Smooth muscle cell (in vitro differentiated cells): ENCODE measurements around the gene SLC13A5. TPM values are rescaled to one million over a fixed set of nuclear protein-coding genes. Genes with fewer than 3 reads are reported as not detected.
A peak's percentile ranks its signal among the peaks of the same experiment; 100 is the strongest.

Experiments
- DNase-seq: peaks from one replicate; lab custom pipeline; 2025; ENCODE audit not compliant: unreplicated experiment; lab: John Stamatoyannopoulos, UW
- H2AFZ ChIP-seq: fragments of 200-600 bp; sonication (generic); 2 replicates; pipeline ENCODE4 v1.6.0; 2016; ENCODE audit warnings: antibody characterized with exemption, low read depth, mild to moderate bottlenecking
- H3F3A ChIP-seq: fragments of 200-600 bp; sonication (generic); 2 replicates; pipeline ENCODE4 v1.6.0; 2017; ENCODE audit warnings: antibody characterized with exemption, low read depth
- H3K27ac ChIP-seq: fragments of 200-600 bp; sonication (generic); 2 replicates; pipeline ENCODE4 v1.5.1; 2016; ENCODE audit warnings: low read depth, mild to moderate bottlenecking
- H3K27me3 ChIP-seq: fragments of 200-600 bp; sonication (generic); 2 replicates; pipeline ENCODE4 v1.6.1; 2016; ENCODE audit warnings: low read depth, mild to moderate bottlenecking
- H3K36me3 ChIP-seq: fragments of 200-600 bp; sonication (generic); 2 replicates; pipeline ENCODE4 v1.5.1; 2016; ENCODE audit warnings: low read depth
- H3K4me1 ChIP-seq: fragments of 200-600 bp; sonication (generic); 2 replicates; pipeline ENCODE4 v1.5.1; 2016; ENCODE audit warnings: low read depth
- H3K4me2 ChIP-seq: fragments of 200-600 bp; sonication (generic); 2 replicates; pipeline ENCODE4 v1.6.0; 2016; ENCODE audit warnings: mild to moderate bottlenecking
- H3K4me3 ChIP-seq: fragments of 200-600 bp; sonication (generic); 2 replicates; pipeline ENCODE4 v1.5.1; 2016; ENCODE audit warnings: mild to moderate bottlenecking
- H3K79me2 ChIP-seq: fragments of 200-600 bp; sonication (generic); 2 replicates; pipeline ENCODE4 v1.6.0; 2016; ENCODE audit warnings: low read depth, mild to moderate bottlenecking
- H3K9ac ChIP-seq: fragments of 200-600 bp; sonication (generic); 2 replicates; pipeline ENCODE4 v1.6.0; 2016; ENCODE audit warnings: low read depth
- H3K9me3 ChIP-seq: fragments of 200-600 bp; sonication (generic); replicated peaks from 2 replicates; pipeline ENCODE4 v1.5.1; 2016; ENCODE audit warnings: low read depth
- H4K20me1 ChIP-seq: fragments of 200-600 bp; sonication (generic); 2 replicates; pipeline ENCODE4 v1.6.0; 2016; ENCODE audit warnings: low read depth
- WGBS: methylation state at CpG from one replicate; pipeline ENCODE4 v1.1.7; 2016; ENCODE audit warnings: low lambda C conversion rate; 5-methylcytosine and 5-hydroxymethylcytosine counted together
- polyA plus RNA-seq: library from polyadenylated mRNA; unstranded; fragments of >200 nt; fragmentation: Nextera tagmentation; extraction: Ambion mirVana; gene quantifications from 2 replicates; pipeline ENCODE4 v1.2.1, GENCODE V29; 2016
- total RNA-seq: library from RNA; depleted of rRNA; stranded (reverse); fragments of >200 nt; gene quantifications from 2 replicates; pipeline ENCODE4 v1.2.3, GENCODE V29; 2014
- TF ChIP-seq, protein P1 (sequence below): fragments of 200-600 bp; sonication (generic); IDR thresholded peaks from 2 replicates; pipeline ENCODE4 v1.5.1; 2017; ENCODE audit warnings: borderline replicate concordance, mild to moderate bottlenecking, antibody characterized with exemption; ENCODE audit not compliant: insufficient read depth, poor library complexity, severe bottlenecking

The SLC13A5 gene
- total and polyA plus RNA-seq, 2 experiments from 2014 or later = 2.3 TPM; not detected in 1

DNA sequence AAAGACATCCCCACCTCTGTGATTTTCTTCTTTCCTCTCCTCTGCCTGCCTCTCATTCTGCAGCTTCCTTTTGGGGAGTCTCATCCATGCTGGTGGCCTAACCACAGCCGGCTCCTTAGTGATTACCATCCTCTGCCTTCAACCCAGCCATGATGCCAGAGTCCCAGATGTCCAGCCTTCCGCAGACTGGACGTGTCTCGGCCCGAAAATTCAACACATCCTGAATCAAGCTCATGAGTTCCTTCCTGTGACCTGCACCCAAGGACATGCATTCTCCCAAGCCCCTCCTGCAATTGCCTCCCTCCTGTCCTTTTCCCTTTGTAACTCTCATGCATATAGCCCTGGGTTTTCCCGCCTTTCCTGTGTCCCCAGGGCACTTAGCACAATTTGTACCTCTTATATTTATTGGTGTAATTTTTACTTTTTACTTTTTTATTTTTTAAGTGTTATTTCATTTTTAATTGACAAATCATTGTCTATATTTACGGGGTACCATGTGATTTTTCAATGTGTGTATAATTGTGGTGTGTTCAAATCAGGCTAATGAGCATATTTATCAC is 1.2 kb upstream of the SLC13A5 start:
- no peaks in the 10 kb centered on the region for H3F3A ChIP-seq
- no peaks in the 10 kb centered on the region for H4K20me1 ChIP-seq
- H3K9ac ChIP-seq = no peak overlapping the region
- peak overlapping the region; percentile 86 for H3K4me2 ChIP-seq
- H3K4me3 ChIP-seq = no peak overlapping the region
- TF ChIP-seq, protein P1, sequence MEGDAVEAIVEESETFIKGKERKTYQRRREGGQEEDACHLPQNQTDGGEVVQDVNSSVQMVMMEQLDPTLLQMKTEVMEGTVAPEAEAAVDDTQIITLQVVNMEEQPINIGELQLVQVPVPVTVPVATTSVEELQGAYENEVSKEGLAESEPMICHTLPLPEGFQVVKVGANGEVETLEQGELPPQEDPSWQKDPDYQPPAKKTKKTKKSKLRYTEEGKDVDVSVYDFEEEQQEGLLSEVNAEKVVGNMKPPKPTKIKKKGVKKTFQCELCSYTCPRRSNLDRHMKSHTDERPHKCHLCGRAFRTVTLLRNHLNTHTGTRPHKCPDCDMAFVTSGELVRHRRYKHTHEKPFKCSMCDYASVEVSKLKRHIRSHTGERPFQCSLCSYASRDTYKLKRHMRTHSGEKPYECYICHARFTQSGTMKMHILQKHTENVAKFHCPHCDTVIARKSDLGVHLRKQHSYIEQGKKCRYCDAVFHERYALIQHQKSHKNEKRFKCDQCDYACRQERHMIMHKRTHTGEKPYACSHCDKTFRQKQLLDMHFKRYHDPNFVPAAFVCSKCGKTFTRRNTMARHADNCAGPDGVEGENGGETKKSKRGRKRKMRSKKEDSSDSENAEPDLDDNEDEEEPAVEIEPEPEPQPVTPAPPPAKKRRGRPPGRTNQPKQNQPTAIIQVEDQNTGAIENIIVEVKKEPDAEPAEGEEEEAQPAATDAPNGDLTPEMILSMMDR = no peak
- no peak for DNase-seq
- no peaks in the 10 kb centered on the region for H3K36me3 ChIP-seq
- no peak overlapping the region for H3K27ac ChIP-seq
- H3K4me1 ChIP-seq = no peaks in the 10 kb centered on the region
- H3K27me3 ChIP-seq = peaks cover 22% of the 10 kb centered on the region
- no peaks in the 10 kb centered on the region for H3K9me3 ChIP-seq
- no peaks in the 10 kb centered on the region for H3K79me2 ChIP-seq
- 83% methylated on average over 7 of the region's 7 CpGs for WGBS
- H2AFZ ChIP-seq = no peak overlapping the region

GRCh38 chr17:6713918-6714271 is 726 bp upstream of the SLC13A5 start:
- Histone ChIP-seq H3K4me1 (no peaks in the 10 kb centered on the region), H3K9me3 (no peaks in the 10 kb centered on the region), H3K27ac (no peak overlapping the region), H3K4me2 (peak overlapping the region; percentile 86), H3K36me3 (no peaks in the 10 kb centered on the region), H3K79me2 (no peaks in the 10 kb centered on the region), H3K27me3 (peaks cover 22% of the 10 kb centered on the region), H3K9ac (no peak overlapping the region), H2AFZ (peak overlapping the region; percentile 89), H3F3A (no peaks in the 10 kb centered on the region), H4K20me1 (no peaks in the 10 kb centered on the region), H3K4me3 (peak overlapping the region; percentile 53)
- no peak for DNase-seq
- TF ChIP-seq, protein P1 = no peak
- 7% methylated on average over 27 of the region's 29 CpGs for WGBS

DNA sequence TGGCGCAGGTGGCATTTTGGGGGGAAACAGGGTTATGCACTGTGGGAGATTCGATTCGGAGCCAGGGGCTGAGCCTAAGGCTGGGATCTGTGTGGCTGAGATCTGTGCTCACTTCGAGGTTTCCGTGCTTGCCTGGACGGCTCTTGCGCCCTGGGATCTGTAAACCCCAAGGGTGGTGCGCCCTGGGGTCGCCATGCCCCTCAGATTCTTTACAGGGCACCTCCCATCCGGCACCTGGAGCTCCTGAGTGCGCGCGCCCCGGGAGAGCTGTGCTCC is 377 bp downstream of the SLC13A5 start:
- Histone ChIP-seq H3K27me3 (peaks cover 22% of the 10 kb centered on the region), H3F3A (no peaks in the 10 kb centered on the region), H4K20me1 (no peaks in the 10 kb centered on the region), H3K27ac (no peak overlapping the region), H3K4me2 (peak overlapping the region; percentile 86), H3K4me1 (no peaks in the 10 kb centered on the region), H3K9ac (no peak overlapping the region), H2AFZ (peak overlapping the region; percentile 89), H3K4me3 (peak overlapping the region; percentile 53), H3K9me3 (no peaks in the 10 kb centered on the region), H3K79me2 (no peaks in the 10 kb centered on the region), H3K36me3 (no peaks in the 10 kb centered on the region)
- TF ChIP-seq, protein P1 = no peak
- DNase-seq = no peak
- WGBS = 26% methylated on average over 14 of the region's 14 CpGs

- Histone ChIP-seq H3F3A (no peaks in the 10 kb centered on the region), H2AFZ (no peak overlapping the region), H3K4me1 (no peaks in the 10 kb centered on the region), H3K4me2 (peak overlapping the region; percentile 86), H3K27me3 (peaks cover 23% of the 10 kb centered on the region), H3K9me3 (no peaks in the 10 kb centered on the region), H4K20me1 (no peaks in the 10 kb centered on the region), H3K79me2 (no peaks in the 10 kb centered on the region), H3K4me3 (peak overlapping the region; percentile 53), H3K27ac (no peak overlapping the region), H3K9ac (no peak overlapping the region), H3K36me3 (no peaks in the 10 kb centered on the region)
- TF ChIP-seq, protein P1 = no peak
- DNase-seq = no peak
- 51% methylated on average over 11 of the region's 11 CpGs for WGBS
Measured at GRCh38 chr17:6712058-6712853, 913 bp downstream of the SLC13A5 start.
